Stimulated activated naive CD8-positive, alpha-beta T cell treated with anti-CD3 and anti-CD28 coated beads, Interleukin-15, Interleukin-2, amounts not matched to agents 100 U/mL and 50 U/mL, for 24 hours (primary cell): ENCODE measurements around the gene SLC30A3.

ENCODE experiments used
- ATAC-seq: fragments of 150-1000 bp; cut with Tn5 transposase; one replicate; pipeline ENCODE4 v1.10.0; 2021
- DNase-seq: peaks from one replicate; pipeline ENCODE4 v3.0.0; 2021

SLC30A3 gene

DNA sequence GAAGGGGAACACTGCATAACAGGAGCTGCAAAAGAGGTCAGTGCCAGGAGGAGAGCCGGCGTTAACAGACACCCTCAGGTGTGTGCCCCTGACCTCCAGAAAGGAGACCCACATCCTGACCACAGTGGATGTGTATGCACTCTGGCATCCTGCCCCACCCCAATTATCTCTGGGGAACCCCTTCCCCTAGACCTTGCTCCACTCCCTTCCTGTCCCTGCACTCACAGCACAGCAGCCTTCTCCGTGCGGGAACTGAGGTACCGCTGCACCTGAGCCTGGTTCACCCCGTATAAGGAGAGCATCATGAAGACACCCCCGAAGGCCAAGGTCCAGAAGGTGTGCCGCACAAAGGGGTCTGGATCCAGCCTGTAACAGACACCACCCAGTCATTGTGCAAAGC is 58.3 kb downstream of the SLC30A3 start:
- ATAC-seq = no peak
- no peak for DNase-seq

DNA sequence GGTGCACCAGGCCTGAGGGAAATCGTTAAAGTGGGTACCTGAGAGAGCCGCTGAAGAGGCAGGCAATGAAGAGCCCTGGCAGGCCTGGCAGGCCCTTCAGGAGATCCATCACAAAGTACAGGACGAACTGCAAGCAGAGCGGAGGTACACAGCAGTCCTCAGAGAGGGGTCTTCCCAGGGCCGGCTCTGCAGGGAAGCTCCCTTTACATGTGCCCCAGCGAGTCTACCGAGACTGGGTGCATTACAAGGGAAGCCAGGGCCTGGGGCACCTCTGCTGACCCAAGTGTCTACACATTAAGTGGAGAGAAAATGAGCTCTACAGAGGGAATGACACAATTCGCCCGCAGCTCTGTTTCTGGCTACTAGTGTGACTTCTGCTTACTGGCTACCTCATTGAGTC is 59.1 kb downstream of the SLC30A3 start:
- no peak for DNase-seq
- ATAC-seq = no peak
